GM18867 (cell line): ENCODE data around the gene NCAPG2.

ENCODE experiments used
- ATAC-seq: cut with Tn5 transposase; IDR thresholded peaks from one replicate; pipeline ENCODE4 v1.9.1; 2021; ENCODE audit warnings: mild to moderate bottlenecking, moderate library complexity; ENCODE audit not compliant: unreplicated experiment

NCAPG2 gene, protein sequence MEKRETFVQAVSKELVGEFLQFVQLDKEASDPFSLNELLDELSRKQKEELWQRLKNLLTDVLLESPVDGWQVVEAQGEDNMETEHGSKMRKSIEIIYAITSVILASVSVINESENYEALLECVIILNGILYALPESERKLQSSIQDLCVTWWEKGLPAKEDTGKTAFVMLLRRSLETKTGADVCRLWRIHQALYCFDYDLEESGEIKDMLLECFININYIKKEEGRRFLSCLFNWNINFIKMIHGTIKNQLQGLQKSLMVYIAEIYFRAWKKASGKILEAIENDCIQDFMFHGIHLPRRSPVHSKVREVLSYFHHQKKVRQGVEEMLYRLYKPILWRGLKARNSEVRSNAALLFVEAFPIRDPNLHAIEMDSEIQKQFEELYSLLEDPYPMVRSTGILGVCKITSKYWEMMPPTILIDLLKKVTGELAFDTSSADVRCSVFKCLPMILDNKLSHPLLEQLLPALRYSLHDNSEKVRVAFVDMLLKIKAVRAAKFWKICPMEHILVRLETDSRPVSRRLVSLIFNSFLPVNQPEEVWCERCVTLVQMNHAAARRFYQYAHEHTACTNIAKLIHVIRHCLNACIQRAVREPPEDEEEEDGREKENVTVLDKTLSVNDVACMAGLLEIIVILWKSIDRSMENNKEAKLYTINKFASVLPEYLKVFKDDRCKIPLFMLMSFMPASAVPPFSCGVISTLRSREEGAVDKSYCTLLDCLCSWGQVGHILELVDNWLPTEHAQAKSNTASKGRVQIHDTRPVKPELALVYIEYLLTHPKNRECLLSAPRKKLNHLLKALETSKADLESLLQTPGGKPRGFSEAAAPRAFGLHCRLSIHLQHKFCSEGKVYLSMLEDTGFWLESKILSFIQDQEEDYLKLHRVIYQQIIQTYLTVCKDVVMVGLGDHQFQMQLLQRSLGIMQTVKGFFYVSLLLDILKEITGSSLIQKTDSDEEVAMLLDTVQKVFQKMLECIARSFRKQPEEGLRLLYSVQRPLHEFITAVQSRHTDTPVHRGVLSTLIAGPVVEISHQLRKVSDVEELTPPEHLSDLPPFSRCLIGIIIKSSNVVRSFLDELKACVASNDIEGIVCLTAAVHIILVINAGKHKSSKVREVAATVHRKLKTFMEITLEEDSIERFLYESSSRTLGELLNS

GRCh38 chr7:158704524-158705233 lies at the start of gene NCAPG2:
Gene NCAPG2, minus strand, starts transcription at chr7:158704804. Its CDS starts 2,905 bp downstream, at chr7:158701899.
- peak; percentile 98 for ATAC-seq

DNA sequence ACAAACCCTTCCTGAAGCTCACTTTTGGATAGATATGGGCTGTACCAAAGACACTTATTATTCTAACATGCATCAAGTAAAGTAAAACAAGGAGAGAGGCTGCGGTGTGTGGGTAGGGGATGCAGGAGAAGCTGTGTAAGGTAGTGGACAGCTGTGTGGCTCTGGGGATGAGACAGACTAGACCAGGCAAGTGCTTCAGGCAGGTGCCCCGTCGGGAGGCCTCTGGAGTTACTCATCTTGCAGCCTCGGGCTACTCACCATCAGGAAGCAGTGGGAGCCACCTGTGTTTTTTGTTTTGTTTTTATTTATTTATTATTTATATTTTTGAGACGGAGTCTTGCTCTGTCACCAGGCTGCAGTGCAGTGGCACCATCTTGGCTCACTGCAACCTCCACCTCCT lies 49.3 kb upstream of the NCAPG2 start:
- ATAC-seq = no peak

GRCh38 chr7:158751751-158752150 lies 47.1 kb upstream of the NCAPG2 start:
- ATAC-seq = no peak

DNA sequence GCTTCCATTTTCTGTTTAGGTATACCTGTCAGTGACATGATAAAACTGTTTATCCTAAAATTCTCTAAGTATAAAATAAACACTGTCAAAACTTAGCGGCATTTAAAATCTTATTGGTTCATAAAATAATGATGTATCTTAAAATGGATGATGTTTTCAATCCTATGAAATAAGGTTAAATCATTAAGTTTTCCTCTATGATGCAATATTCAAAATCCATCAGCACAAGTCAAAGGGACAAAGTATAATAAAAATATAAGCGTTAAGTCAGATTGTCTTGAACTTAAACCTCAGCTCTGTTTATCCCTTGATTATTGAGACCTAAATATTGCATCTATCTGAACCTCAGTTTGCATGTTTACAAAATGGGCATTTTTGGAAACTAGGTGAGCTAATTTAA lies 46.6 kb upstream of the NCAPG2 start:
- ATAC-seq = no peak

- no peak for ATAC-seq
Observed at GRCh38 chr7:158750702-158751101, 46.1 kb upstream of the NCAPG2 start.

DNA sequence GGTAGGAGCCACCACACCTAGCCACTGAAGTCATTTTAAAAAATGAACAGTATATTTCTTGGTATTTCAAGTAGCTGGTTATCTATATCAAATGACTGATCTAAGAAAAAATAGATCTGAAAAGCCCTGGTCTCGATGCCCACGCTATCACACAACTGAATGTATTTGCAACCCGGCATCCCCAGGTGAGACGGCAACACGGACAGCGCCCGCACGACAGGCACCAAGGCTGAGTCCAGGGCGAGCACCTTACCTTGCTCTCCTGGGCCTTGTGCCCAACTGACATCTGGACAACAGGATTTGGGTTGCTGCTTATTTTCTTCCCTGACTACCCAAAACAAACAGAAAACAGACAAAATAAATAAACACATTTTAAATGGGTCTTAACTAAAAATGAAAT lies 44.8 kb upstream of the NCAPG2 start:
- ATAC-seq = no peak

DNA sequence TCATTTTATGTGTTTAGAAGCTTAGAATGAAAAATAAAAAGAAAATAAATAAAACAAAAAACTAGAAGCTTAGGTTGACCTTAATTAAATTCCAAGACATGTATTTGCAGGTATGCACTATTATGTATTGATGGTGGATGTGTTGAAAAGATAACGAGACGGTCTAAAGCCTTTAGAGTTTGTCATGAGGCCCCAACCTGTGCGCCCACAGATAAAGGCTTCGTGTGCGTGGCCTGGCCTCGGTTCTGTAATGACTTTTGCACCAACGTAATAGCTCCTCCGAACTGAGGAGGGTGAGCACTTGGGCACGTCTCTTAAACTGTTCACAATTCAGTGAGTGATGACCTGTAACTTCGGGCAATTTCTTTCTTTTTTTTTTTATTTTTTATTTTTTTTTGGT lies 43.7 kb upstream of the NCAPG2 start:
- ATAC-seq = no peak

DNA sequence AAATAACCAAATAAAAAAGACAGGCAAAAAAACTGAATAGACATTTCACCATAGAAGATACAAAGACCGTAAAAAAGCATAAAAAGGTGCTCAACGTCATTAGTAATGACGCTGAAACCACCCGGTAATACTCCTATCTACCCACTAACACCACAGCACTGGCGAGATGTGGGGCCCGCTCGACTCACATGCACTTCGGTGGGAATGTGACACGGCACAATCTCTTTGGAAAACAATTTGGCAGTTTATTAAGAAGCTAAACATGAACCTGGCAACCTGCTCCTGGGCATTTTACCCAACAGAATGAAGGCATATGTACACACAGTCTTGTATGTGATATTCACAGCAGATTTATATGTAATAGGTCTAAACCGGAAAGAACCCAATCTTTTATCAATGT lies 42.8 kb upstream of the NCAPG2 start:
- no peak for ATAC-seq

DNA sequence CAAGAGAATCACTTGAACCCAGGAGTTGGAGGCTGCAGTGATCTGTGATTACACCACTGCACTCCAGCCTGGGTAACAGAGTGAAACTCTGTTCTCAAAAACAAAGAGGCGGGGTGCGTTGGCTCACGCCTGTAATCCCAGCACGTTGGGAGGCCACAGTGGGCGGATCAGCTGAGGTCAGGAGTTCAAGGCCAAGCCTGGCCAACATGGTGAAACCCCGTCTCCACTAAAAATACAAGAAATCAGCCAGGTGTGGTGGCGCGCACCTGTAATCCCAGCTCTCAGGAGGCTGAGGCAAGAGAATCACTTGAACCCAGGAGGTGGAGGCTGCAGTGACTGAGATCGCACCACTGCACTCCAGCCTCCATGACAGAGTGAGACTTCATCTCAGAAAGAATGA lies 42.4 kb upstream of the NCAPG2 start:
- no peak for ATAC-seq

- ATAC-seq = no peak
Observed at GRCh38 chr7:158745057-158745715, 40.6 kb upstream of the NCAPG2 start.

DNA sequence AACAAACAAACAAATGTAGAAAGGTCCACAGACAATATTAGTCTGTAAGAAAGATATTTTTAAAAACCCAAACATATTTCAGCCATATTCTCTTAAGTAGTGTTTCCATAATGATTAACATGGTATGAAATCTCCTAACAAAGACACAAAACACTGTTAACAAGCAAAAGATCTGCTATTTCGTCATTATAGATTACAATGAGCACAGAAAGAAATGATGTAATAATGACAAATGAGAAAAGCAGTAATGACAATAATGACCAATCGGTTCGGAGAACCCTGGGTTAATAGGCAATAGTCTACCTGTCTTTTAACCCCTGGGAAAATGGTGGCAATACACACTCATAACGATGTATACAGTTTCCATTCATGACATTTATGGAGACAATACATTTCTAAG lies 39.5 kb upstream of the NCAPG2 start:
- ATAC-seq = no peak

GRCh38 chr7:158743219-158743618 lies 38.6 kb upstream of the NCAPG2 start:
- no peak for ATAC-seq

DNA sequence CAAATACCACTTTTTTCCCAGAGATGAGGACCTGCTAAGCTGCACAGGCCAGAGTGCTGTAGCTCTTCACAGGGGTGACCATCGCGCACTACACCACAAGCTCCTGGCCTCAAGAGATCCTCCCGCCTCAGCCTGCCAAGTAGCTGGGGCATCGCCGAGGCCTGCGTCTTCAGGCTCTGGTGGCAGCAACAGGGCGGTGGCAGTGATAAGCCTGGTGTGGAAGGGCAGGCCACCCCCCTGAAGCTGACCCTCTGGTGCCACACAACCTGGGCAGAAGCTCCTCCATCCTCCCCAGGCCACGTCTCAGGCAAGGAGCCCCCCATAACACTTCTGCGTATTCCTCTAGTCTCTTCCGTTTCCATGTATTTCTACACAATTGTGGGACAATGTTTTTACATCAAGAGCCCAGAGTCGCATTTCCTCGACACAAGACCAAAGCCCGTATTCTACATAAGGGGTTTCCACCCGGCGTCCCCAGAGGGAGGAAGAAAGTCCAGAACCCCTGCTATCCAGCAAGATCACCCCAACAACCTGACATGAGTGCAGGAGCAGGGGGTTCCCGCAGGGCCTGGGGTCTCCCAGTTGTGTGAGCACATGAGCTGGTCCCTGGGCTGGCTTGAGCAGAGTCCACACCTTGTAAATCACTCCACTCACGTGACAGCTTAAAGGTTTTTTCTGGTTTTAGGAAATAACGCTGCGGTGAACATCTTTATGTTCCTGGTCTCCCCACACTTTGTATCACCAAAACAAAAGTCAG lies 37.6 kb upstream of the NCAPG2 start:
- no peak for ATAC-seq

DNA sequence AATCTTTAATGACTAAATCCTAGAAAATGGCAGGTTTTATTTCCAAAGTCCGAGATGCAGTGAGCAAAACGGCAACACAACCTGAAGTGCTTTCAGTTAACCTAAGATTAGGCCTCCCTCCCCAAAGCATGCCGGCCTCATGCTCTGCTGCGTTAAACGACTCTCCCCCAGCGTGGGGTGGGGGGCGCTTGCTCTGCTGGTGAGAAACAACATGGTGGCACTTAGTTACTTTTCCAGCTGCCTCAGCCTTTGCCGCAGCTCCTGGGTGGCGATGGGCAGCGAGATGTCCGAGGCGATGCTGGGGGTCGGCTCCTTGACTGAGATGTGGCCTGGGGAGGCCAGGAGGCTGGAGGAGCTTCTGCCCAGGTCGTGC lies 36.7 kb upstream of the NCAPG2 start:
- ATAC-seq = no peak

DNA sequence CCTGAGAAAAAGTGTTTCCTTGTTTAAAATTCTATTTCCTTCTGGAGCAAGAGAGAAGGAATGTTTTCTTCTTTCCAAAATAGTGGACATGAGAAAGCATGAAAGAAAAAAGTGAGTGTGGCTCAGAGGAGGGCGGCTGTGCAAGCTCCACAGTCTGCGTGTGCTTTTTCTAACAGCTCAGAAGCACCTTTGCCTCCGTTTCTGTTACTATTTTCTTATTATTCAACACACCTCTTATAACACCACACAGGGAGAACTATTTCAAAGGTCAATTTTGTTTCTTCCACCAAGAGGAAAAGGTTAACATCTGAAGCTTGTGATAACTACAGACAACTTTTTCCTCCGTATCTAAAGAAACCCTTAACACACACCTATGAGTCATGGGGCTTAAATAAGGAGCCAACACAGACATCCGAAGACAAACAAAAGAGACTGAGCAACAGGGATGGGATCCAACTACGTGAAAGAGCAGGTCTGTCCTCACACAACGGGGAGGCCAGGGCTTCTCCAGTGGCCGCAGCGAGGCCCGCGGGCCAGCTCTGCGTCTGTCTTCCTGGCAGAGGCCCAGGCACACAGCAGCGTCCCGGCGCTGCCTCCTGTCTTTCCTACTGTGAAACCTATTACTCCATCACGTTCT lies 36.2 kb upstream of the NCAPG2 start:
- ATAC-seq = no peak

GRCh38 chr7:158740013-158740656 lies 35.5 kb upstream of the NCAPG2 start:
- ATAC-seq = no peak

- ATAC-seq = no peak
Observed at GRCh38 chr7:158738841-158739240, 34.2 kb upstream of the NCAPG2 start.

GRCh38 chr7:158737064-158737695 lies 32.6 kb upstream of the NCAPG2 start:
- ATAC-seq = no peak
